ENCODE data around the gene NUP88. TPM values are rescaled to one million over a fixed set of nuclear protein-coding genes. Genes with fewer than 3 reads are reported as not detected.
"Not testable (repeated sequence)": the region's sequence is repeated elsewhere in the genome, so short reads cannot be mapped to it uniquely, and the experiment has no call there.

NUP88 gene
- polyA plus RNA-seq, 1 donor (not counting 4 experiments of a cell fraction or from before 2014, with no cell fraction given): 81.5 TPM

DNA sequence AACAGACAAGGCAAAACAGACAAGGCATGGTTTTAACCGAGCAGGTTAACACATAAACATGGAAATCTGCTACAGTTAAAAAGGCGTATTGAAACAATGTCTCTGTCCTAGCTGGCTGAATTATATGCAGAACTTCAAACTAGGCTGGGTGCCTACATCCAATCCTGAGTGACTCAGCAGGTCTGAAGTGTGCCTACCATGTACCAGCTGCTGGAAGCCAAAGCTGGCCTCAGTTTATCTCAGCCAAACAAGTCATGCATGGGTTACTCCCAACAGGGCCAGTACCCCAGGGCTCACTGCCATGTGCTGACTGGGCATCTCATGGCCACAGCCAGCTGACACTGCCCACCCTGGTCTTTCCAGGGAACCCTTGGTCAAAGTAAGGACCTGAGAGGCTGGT, 15.5 kb upstream of the NUP88 start:
- H3K9ac ChIP-seq (ENCODE audit: control insufficient read depth, extremely low read depth, insufficient read depth, low read length): no peak overlapping the region
- FAIRE-seq: no peak
- H4K20me1 ChIP-seq (ENCODE audit: control insufficient read depth, extremely low read depth, insufficient read depth, low read length): peaks cover 13% of the 10 kb centered on the region
- no peak overlapping the region for H3K27ac ChIP-seq (ENCODE audit: control insufficient read depth, insufficient read depth, low read length)
- no peak overlapping the region for H3K4me2 ChIP-seq (ENCODE audit: control insufficient read depth, extremely low read depth, insufficient read depth, low read depth, low read length)
- H3K9me3 ChIP-seq (ENCODE audit: control insufficient read depth, low read depth, low read length): no peaks in the 10 kb centered on the region
- H3K79me2 ChIP-seq (ENCODE audit: control insufficient read depth, insufficient read depth, low read length): peaks cover 55% of the 10 kb centered on the region
- H3K36me3 ChIP-seq (ENCODE audit: control insufficient read depth in 2 of 2, extremely low read depth in 1 of 2, insufficient read depth in 2 of 2, low read length in 2 of 2): peaks cover 24 to 70% of the 10 kb centered on the region in 2 experiments
- H3K27me3 ChIP-seq (ENCODE audit: control insufficient read depth, extremely low read depth, insufficient read depth, low read length): no peaks in the 10 kb centered on the region
- H3K4me1 ChIP-seq (ENCODE audit: control insufficient read depth, extremely low read depth, insufficient read depth, low read length): peaks cover 64% of the 10 kb centered on the region
- DNase-seq (ENCODE audit: low read depth, low spot score): no peak
- dilution Hi-C loops (cut with MboI; ENCODE audit: extremely low pct_ligation_motif_present, low sequenced_read_pairs): no loop called here
- no peak overlapping the region for H2AFZ ChIP-seq (ENCODE audit: control insufficient read depth, low read length)
- H3K9me1 ChIP-seq (ENCODE audit: control insufficient read depth, extremely low read depth, insufficient read depth, low read length): peaks cover 12% of the 10 kb centered on the region
- H3K4me3 ChIP-seq (ENCODE audit: control insufficient read depth in 2 of 3, extremely low read depth in 1 of 3, insufficient read depth in 2 of 3, low read depth in 1 of 3, low read length in 3 of 3): no peak overlapping the region
- TF ChIP-seq EZH2 (IDR thresholded peaks at IDR 0.05; ENCODE audit: low read length): no peak
- TF ChIP-seq, protein P1, sequence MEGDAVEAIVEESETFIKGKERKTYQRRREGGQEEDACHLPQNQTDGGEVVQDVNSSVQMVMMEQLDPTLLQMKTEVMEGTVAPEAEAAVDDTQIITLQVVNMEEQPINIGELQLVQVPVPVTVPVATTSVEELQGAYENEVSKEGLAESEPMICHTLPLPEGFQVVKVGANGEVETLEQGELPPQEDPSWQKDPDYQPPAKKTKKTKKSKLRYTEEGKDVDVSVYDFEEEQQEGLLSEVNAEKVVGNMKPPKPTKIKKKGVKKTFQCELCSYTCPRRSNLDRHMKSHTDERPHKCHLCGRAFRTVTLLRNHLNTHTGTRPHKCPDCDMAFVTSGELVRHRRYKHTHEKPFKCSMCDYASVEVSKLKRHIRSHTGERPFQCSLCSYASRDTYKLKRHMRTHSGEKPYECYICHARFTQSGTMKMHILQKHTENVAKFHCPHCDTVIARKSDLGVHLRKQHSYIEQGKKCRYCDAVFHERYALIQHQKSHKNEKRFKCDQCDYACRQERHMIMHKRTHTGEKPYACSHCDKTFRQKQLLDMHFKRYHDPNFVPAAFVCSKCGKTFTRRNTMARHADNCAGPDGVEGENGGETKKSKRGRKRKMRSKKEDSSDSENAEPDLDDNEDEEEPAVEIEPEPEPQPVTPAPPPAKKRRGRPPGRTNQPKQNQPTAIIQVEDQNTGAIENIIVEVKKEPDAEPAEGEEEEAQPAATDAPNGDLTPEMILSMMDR (optimal IDR thresholded peaks at IDR 0.05 in 1 of 3, IDR thresholded peaks at IDR 0.05 in 1 of 3, conservative IDR thresholded peaks at IDR 0.05 in 1 of 3; ENCODE audit: extremely low read depth in 1 of 3, insufficient read depth in 2 of 3, low read length in 3 of 3): no peak

DNA sequence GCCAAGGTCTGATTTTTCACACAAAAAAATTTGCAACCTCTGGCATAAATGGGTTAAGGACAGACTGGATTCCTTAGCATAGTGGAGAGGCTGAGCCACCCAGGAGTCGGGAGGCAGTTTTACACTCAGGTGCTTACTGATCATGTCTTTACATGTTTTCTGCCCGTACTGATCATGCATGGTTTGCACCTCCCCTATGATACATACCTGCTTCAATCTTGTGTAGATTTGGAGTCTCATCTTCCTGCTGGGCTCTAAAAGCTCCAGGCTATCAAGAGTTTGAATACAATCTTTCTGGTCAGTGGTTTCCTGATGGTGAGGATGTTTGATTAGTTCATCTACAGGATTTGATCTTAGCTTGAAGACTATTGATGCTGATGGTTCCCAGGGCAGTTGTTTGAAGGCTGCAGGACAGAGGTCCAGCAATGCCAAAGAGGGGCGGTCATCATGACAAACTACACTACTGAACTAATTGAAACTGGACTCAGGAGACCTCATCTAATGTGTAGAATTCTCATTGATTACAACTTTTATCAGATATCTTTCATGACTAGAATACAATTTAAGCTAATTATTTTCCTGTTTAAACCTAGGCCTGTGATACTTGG, 12.6 kb upstream of the NUP88 start:
- H3K36me3 ChIP-seq (ENCODE audit: control insufficient read depth in 2 of 2, extremely low read depth in 1 of 2, insufficient read depth in 2 of 2, low read length in 2 of 2): peaks cover 27 to 72% of the 10 kb centered on the region in 2 experiments
- peaks cover 36% of the 10 kb centered on the region for H3K79me2 ChIP-seq (ENCODE audit: control insufficient read depth, insufficient read depth, low read length)
- FAIRE-seq (peak; percentile 99), DNase-seq (ENCODE audit: low read depth, low spot score) (peak; percentile 60)
- H3K27ac ChIP-seq (ENCODE audit: control insufficient read depth, insufficient read depth, low read length): peak overlapping the region; percentile 62
- TF ChIP-seq EZH2 (IDR thresholded peaks at IDR 0.05; ENCODE audit: low read length): no peak
- TF ChIP-seq, protein P1 (optimal IDR thresholded peaks at IDR 0.05 in 1 of 3, IDR thresholded peaks at IDR 0.05 in 1 of 3, conservative IDR thresholded peaks at IDR 0.05 in 1 of 3; ENCODE audit: extremely low read depth in 1 of 3, insufficient read depth in 2 of 3, low read length in 3 of 3): no peak
- H2AFZ ChIP-seq (ENCODE audit: control insufficient read depth, low read length): no peak overlapping the region
- H3K4me1 ChIP-seq (ENCODE audit: control insufficient read depth, extremely low read depth, insufficient read depth, low read length): peaks cover 51% of the 10 kb centered on the region
- H3K9me3 ChIP-seq (ENCODE audit: control insufficient read depth, low read depth, low read length): no peaks in the 10 kb centered on the region
- H3K9me1 ChIP-seq (ENCODE audit: control insufficient read depth, extremely low read depth, insufficient read depth, low read length): peaks cover 12% of the 10 kb centered on the region
- H3K9ac ChIP-seq (ENCODE audit: control insufficient read depth, extremely low read depth, insufficient read depth, low read length): no peak overlapping the region
- H3K4me2 ChIP-seq (ENCODE audit: control insufficient read depth, extremely low read depth, insufficient read depth, low read depth, low read length): peak overlapping the region; percentile 29
- peaks cover 13% of the 10 kb centered on the region for H4K20me1 ChIP-seq (ENCODE audit: control insufficient read depth, extremely low read depth, insufficient read depth, low read length)
- H3K4me3 ChIP-seq (ENCODE audit: control insufficient read depth in 2 of 3, extremely low read depth in 1 of 3, insufficient read depth in 2 of 3, low read depth in 1 of 3, low read length in 3 of 3): no peak overlapping the region
- H3K27me3 ChIP-seq (ENCODE audit: control insufficient read depth, extremely low read depth, insufficient read depth, low read length): no peaks in the 10 kb centered on the region
- dilution Hi-C loops (cut with MboI; ENCODE audit: extremely low pct_ligation_motif_present, low sequenced_read_pairs): no loop called here

DNA sequence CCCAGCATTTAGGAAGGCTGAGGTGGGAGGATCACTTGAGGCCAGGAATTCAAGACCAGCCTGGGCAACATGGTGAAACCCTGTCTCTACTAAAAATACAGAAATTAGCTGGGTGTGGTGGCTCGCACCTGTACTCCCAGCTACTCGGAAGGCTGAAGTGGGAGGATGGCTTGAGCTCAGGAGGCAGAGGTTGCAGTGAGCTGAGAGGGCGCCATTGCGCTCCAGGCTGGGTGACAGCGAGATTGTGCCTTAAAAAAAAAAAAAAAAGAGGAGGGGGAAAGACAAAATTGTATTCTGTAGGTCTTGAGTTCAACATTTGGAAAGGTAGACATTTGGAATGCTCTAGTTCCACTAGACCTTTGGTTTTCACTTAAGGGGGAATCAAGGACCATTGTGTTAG, 11.8 kb upstream of the NUP88 start:
- DNase-seq (ENCODE audit: low read depth, low spot score); H3K4me3 ChIP-seq (ENCODE audit: control insufficient read depth in 2 of 3, extremely low read depth in 1 of 3, insufficient read depth in 2 of 3, low read depth in 1 of 3, low read length in 3 of 3); H3K9ac ChIP-seq (ENCODE audit: control insufficient read depth, extremely low read depth, insufficient read depth, low read length); H3K27me3 ChIP-seq (ENCODE audit: control insufficient read depth, extremely low read depth, insufficient read depth, low read length); FAIRE-seq; H3K9me3 ChIP-seq (ENCODE audit: control insufficient read depth, low read depth, low read length); H3K4me2 ChIP-seq (ENCODE audit: control insufficient read depth, extremely low read depth, insufficient read depth, low read depth, low read length); H2AFZ ChIP-seq (ENCODE audit: control insufficient read depth, low read length); dilution Hi-C loops (cut with MboI; ENCODE audit: extremely low pct_ligation_motif_present, low sequenced_read_pairs): not testable (repeated sequence)
- H3K36me3 ChIP-seq (ENCODE audit: control insufficient read depth in 2 of 2, extremely low read depth in 1 of 2, insufficient read depth in 2 of 2, low read length in 2 of 2): peaks cover 25 to 67% of the 10 kb centered on the region in 2 experiments
- peaks cover 42% of the 10 kb centered on the region for H3K4me1 ChIP-seq (ENCODE audit: control insufficient read depth, extremely low read depth, insufficient read depth, low read length)
- H3K79me2 ChIP-seq (ENCODE audit: control insufficient read depth, insufficient read depth, low read length): peaks cover 28% of the 10 kb centered on the region
- H3K9me1 ChIP-seq (ENCODE audit: control insufficient read depth, extremely low read depth, insufficient read depth, low read length): peaks cover 12% of the 10 kb centered on the region
- peak overlapping the region; percentile 62 for H3K27ac ChIP-seq (ENCODE audit: control insufficient read depth, insufficient read depth, low read length)
- H4K20me1 ChIP-seq (ENCODE audit: control insufficient read depth, extremely low read depth, insufficient read depth, low read length): peaks cover 13% of the 10 kb centered on the region
